NB4 (cell line): ENCODE data around the gene HOXB3.

Experiments used
- DNase-seq: peaks from one replicate; pipeline ENCODE4 v3.0.0; 2010; ENCODE audit warnings: low read depth
- H3K4me3 ChIP-seq: one replicate; pipeline ENCODE4 v1.5.1; 2011; ENCODE audit warnings: mild to moderate bottlenecking, low read depth, low read length, moderate library complexity
- MYC ChIP-seq: IDR thresholded peaks from 2 replicates; pipeline ENCODE4 v1.6.1; 2011; ENCODE audit warnings: low read depth, low read length
- POLR2A ChIP-seq: IDR thresholded peaks from 2 replicates; pipeline ENCODE4 v1.6.1; 2011; ENCODE audit warnings: mild to moderate bottlenecking; ENCODE audit not compliant: insufficient read length; ENCODE audit errors: extremely low read depth
- TF ChIP-seq, protein P1 (sequence below): IDR thresholded peaks from 2 replicates; pipeline ENCODE4 v1.6.1; 2011; ENCODE audit warnings: low read depth, low read length
- TF ChIP-seq, protein P2 (sequence below): IDR thresholded peaks from one replicate; pipeline ENCODE4 v1.5.1; 2012; ENCODE audit warnings: low read depth, low read length

Gene HOXB3

DNA sequence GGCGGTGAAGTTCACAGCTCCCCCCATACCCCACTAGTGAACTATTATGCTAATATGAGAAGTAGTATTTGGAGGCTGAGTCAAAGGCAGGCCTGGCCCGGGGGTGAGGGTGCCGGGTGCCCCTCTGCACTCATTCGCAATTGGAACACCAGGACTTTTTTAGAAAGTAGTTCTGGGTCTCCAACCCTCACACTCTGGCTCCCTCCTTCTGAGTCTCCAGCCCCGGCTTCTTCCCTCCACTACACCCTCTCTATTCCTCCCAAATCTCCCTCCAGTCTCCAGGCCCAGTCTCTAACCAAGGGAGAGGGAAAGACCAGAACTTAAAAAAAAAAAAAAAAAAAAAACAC lies 33.8 kb downstream of the HOXB3 start:
- DNase-seq, result no peak
- no peak overlapping the region for H3K4me3 ChIP-seq

DNA sequence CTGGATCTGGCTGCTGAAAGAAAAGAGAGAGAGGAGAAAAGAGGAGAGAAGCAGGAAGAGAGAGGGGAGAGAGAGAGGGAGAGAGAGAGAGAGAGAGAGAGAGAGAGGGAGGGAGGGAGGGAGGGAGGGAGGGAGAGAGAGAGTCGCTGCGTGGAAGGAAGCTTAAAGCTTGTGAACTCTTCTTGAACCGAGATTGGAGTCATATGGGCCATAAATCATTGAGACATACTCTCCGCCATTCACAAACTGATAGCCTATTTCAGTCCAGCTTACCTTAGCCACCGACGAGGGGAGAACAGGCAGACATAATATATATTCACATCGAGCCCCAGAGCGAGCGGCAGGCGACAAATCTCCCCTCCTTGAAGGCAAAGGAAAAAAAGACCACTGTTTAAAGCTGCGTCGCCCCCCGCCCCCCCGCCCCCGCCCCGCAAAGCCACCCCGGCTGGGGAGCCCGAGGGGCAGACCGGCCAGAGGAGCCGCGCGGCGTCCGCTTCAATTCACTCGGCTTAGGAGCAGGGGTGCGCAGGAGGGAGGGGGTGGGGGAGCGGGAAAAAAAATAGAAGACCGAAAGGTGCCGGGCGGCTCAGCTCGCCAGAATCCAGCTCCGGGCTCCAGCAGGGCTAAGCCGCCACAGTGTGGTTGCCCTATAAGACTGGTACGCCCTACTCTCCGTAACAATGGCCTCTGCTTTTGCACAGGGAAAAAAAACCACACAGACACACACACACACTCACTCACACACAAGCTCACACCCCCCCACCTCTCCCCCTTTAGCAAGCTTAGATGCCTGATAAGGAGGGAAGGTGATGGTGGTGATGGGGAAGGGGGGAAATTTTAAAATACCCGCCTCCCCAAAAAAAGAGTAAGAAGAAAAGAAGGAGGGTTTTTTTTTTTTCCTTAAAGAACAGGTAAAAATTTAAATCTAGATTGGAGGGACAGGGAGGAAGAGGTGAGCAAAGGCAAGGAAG lies 34.5 kb downstream of the HOXB3 start:
- no peak for TF ChIP-seq MYC
- TF ChIP-seq, protein P1, sequence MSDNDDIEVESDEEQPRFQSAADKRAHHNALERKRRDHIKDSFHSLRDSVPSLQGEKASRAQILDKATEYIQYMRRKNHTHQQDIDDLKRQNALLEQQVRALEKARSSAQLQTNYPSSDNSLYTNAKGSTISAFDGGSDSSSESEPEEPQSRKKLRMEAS, result no peak
- TF ChIP-seq POLR2A, result no peak
- TF ChIP-seq, protein P2, sequence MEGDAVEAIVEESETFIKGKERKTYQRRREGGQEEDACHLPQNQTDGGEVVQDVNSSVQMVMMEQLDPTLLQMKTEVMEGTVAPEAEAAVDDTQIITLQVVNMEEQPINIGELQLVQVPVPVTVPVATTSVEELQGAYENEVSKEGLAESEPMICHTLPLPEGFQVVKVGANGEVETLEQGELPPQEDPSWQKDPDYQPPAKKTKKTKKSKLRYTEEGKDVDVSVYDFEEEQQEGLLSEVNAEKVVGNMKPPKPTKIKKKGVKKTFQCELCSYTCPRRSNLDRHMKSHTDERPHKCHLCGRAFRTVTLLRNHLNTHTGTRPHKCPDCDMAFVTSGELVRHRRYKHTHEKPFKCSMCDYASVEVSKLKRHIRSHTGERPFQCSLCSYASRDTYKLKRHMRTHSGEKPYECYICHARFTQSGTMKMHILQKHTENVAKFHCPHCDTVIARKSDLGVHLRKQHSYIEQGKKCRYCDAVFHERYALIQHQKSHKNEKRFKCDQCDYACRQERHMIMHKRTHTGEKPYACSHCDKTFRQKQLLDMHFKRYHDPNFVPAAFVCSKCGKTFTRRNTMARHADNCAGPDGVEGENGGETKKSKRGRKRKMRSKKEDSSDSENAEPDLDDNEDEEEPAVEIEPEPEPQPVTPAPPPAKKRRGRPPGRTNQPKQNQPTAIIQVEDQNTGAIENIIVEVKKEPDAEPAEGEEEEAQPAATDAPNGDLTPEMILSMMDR, result no peak
- peak; percentile 8 for DNase-seq
- H3K4me3 ChIP-seq, result no peak overlapping the region

More for the DNA sequence above, 33.8 kb downstream of the HOXB3 start:
- TF ChIP-seq MYC (no peak), POLR2A (no peak)
- TF ChIP-seq, protein P1, result no peak
- TF ChIP-seq, protein P2, result no peak

DNA sequence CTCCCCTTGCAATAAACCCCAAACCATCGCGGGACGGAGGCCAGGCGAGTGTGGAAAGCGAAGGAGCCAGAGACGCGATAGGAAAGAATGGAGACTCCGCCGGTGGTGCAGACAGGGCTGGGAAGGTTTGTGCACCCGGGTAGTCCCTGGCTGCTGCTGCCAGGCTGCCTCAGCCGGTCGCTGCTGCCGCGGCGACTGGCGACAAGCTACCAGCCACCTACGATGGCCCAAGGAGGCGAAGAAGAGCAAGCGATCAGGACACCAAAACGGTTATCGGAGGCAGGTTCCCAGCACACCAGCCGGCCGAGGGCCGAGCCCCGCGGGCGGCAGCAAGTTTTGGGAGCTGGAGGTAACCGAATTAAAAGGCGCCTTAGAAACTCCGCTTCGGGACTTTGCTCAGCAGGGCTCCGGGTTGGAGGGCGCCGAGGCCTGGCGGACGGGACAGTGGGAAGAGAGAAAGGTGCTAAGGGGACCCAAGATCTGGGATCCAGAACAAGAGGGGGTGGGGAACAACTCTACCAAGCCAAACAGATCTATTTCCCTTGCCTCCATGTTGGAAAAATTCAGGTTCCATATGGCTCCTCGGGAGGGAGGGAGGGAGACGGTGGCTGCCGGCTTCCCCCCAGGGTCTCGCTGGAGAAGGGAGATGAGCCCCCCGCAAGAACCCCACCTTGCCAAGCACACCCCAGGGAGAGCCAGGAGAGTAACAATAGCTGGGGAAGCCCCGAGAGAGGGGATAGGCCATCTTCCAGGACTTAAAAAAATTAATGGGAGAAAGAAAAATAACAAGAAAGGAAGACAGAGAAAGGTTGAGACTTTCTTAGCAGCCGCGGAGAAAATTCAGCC lies 35.4 kb downstream of the HOXB3 start:
- DNase-seq, result no peak
- TF ChIP-seq, protein P2, result no peak
- no peak for TF ChIP-seq MYC
- no peak for TF ChIP-seq POLR2A
- TF ChIP-seq, protein P1, result no peak
- H3K4me3 ChIP-seq, result no peak overlapping the region

DNA sequence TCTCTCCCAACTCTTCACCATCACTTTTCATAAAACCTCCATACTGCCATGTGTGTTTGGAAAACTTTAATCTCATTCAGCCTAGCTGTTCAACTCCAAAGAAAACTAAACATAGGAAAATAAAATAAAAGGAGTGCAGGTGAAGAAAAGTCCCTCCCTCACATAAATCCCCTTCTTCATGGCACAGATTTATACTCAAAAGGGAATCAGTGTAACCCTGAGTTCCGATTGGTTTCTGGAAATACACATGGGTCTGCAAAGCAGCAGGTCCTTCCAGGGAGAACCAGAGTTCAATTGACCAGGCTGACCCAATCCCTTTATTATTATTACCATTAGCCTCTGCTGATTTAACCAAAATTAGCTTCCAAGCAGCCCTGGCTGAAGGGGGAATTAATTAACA lies 36.2 kb downstream of the HOXB3 start:
- DNase-seq, result no peak
- TF ChIP-seq MYC (no peak), POLR2A (no peak)
- TF ChIP-seq, protein P2, result no peak
- TF ChIP-seq, protein P1, result no peak
- H3K4me3 ChIP-seq, result no peak overlapping the region

DNA sequence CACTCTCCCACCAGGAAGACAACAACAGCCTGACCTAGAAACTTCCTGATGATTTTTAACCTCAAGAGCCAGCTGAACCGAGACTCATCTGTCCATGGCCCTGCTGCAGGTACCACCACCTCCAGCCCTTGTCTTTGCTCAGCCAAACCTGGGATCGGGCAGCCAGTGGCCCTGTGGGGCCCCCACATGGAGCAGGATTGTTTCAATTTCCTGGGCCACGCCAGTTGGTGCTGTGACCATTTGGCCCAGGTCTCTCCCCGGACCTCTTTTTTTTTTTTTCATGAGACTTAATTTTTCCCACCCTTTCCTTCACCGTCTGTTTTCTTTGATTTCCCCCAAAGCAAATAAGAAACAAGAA lies 36.9 kb downstream of the HOXB3 start:
- no peak for DNase-seq
- no peak overlapping the region for H3K4me3 ChIP-seq
- TF ChIP-seq POLR2A, result no peak
- TF ChIP-seq, protein P1, result no peak

DNA sequence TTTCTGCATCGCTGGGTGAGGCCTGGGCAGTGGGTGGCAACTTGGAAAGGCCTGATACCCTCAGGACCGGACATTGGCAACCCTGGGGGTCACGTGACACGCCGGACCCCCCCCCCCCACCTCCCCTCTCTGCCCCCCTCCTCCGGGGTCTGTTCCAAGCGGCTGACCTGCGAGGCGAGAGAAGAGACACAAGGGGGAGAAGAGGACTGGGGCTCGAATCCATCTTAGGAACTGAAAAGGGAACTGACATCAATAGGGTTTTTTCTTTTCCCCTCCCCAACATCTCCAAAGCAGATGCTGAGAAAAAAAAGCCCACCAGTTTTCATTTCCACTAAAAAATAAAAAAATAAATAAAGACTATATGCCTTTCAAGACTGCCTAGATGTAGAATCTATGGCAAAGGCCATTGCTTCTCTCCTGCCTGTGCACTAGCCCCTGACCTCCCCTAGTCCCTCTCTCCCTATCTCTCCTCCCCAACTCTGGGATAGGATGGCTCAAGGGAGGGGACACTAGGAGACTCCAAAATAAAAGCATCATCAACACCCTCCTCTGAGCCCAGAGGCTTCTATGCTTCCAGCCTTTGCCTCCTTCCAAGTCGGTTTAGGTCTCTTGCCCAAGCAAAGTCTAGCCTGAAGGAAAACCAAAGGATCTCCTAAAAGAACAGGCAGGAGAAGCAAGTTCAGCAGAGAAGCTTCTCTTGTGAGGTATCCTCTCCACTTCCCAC lies 37.4 kb downstream of the HOXB3 start:
- TF ChIP-seq, protein P2, result no peak
- TF ChIP-seq, protein P1, result no peak
- TF ChIP-seq POLR2A, result no peak
- TF ChIP-seq MYC, result no peak
- no peak overlapping the region for H3K4me3 ChIP-seq
- DNase-seq, result no peak
